ENCODE data around the gene FAM24B.
A peak's percentile ranks its signal among the peaks of the same experiment; 100 is the strongest.
"Not testable (repeated sequence)": the region's sequence is repeated elsewhere in the genome, so short reads cannot be mapped to it uniquely, and the experiment has no call there.

FAM24B gene

DNA sequence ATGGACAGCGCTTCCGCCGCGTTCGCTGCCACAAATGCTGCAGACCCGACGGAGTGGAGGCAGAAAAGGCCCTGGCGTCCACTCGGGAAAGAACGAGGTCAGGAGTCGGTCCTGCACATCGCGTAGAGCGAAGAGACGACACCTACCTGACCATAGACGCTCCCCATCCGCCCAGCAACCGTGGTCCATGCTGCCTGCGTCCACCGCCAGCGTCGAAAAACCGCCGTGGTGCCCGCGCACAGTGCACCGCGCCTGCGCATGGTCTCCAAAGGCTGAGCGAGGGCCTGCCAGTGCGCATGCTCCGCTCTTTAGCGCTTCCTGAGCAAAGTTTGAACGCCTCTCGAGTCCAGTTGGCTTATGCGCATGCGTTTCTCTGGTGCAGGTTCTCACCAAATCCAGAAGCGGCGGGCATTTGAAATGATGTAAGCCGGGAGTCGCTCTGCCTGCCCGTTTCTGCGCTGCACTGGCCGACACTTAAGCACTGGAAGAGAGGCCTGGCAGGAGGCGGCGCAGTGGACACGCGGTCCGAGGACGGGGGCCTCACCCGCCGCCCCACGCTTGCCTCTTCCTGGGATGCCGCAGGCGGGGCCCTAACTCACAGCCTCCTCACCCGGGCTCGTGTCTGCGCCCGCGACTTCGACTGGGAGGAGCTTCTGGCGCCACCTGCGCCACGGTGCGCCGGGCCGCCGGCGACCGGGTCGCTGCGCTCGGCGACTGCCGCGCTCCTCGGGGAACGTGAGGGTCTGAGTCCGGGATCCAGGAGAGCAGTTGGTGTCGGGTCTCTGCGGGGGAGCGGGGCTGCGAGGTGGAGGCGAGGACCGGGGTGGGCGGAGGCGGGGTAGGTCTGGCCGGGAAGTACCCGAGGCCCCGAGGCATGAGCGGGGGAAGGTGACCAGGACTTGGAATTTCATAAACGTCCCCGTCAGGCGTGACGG lies at the start of gene FAM24B:
Gene FAM24B, minus strand, starts transcription at position 243 of the 935 bp plus-strand sequence. CDS start 29,066 bp downstream, outside the sequence.
- Histone ChIP-seq H3K36me3 (replicated peaks; ENCODE audit: low read depth, low read length) (peaks cover 27% of the 10 kb centered on the region), H4K20me1 (ENCODE audit: insufficient read depth, low read length) (peaks cover 2% of the 10 kb centered on the region; the same call in 1 of the 2 replicates), H3K4me2 (ENCODE audit: low read length) (peak within 1 kb of the TSS; percentile 94), H3K9me3 (ENCODE audit: insufficient read depth, low read length) (no peaks in the 10 kb centered on the region), H3K27ac (ENCODE audit: low read length) (peak within 1 kb of the TSS; percentile 67), H3K27me3 (ENCODE audit: low read depth, low read length) (no peaks in the 10 kb centered on the region), H3K9ac (ENCODE audit: low read length) (peak within 1 kb of the TSS; percentile 95), H3K4me1 (ENCODE audit: low read length) (peaks cover 11% of the 10 kb centered on the region), H2AFZ (ENCODE audit: low read depth, low read length) (peak within 1 kb of the TSS; percentile 88), H3K4me3 (ENCODE audit: low read length) (peak within 1 kb of the TSS; percentile 100), H3K79me2 (ENCODE audit: low read length) (peaks cover 54% of the 10 kb centered on the region)
- TF ChIP-seq, protein P1, sequence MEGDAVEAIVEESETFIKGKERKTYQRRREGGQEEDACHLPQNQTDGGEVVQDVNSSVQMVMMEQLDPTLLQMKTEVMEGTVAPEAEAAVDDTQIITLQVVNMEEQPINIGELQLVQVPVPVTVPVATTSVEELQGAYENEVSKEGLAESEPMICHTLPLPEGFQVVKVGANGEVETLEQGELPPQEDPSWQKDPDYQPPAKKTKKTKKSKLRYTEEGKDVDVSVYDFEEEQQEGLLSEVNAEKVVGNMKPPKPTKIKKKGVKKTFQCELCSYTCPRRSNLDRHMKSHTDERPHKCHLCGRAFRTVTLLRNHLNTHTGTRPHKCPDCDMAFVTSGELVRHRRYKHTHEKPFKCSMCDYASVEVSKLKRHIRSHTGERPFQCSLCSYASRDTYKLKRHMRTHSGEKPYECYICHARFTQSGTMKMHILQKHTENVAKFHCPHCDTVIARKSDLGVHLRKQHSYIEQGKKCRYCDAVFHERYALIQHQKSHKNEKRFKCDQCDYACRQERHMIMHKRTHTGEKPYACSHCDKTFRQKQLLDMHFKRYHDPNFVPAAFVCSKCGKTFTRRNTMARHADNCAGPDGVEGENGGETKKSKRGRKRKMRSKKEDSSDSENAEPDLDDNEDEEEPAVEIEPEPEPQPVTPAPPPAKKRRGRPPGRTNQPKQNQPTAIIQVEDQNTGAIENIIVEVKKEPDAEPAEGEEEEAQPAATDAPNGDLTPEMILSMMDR (IDR thresholded peaks at IDR 0.05; ENCODE audit: low read depth, low read length) = no peak
- TF ChIP-seq EZH2phosphoT487 (IDR thresholded peaks at IDR 0.05; ENCODE audit: low read depth) = no peak

DNA sequence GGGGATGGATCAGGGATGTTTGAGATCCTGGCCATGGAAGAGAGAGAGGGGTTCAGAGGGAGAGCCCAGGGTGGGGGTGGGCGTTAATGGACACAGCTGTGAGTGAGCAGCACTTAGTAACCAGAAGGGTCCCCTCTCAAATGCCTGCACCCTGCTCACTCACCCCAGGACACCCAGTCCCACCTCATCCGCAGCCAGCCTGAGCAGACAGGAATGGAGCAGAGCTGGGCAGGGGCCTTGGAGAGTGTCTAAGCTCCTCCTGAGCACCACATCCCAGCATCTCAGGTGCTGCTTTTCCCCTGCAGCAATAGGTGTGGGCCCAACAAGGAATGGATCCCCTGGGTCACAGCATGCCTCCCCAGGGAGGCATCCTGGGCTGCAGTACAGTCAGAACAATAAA lies 36.3 kb upstream of the FAM24B start:
- Histone ChIP-seq H3K9ac (ENCODE audit: low read length) (no peak overlapping the region), H3K27me3 (ENCODE audit: low read depth, low read length) (no peaks in the 10 kb centered on the region), H3K4me2 (ENCODE audit: low read length) (no peak overlapping the region), H4K20me1 (ENCODE audit: insufficient read depth, low read length) (no peaks in the 10 kb centered on the region), H3K27ac (ENCODE audit: low read length) (no peak overlapping the region), H2AFZ (ENCODE audit: low read depth, low read length) (no peak overlapping the region), H3K79me2 (ENCODE audit: low read length) (no peaks in the 10 kb centered on the region), H3K36me3 (replicated peaks; ENCODE audit: low read depth, low read length) (no peaks in the 10 kb centered on the region), H3K4me1 (ENCODE audit: low read length) (no peaks in the 10 kb centered on the region), H3K4me3 (ENCODE audit: low read length) (no peak overlapping the region), H3K9me3 (ENCODE audit: insufficient read depth, low read length) (no peaks in the 10 kb centered on the region)
- TF ChIP-seq, protein P1 (IDR thresholded peaks at IDR 0.05; ENCODE audit: low read depth, low read length) = no peak
- no peak for TF ChIP-seq EZH2phosphoT487 (IDR thresholded peaks at IDR 0.05; ENCODE audit: low read depth)

DNA sequence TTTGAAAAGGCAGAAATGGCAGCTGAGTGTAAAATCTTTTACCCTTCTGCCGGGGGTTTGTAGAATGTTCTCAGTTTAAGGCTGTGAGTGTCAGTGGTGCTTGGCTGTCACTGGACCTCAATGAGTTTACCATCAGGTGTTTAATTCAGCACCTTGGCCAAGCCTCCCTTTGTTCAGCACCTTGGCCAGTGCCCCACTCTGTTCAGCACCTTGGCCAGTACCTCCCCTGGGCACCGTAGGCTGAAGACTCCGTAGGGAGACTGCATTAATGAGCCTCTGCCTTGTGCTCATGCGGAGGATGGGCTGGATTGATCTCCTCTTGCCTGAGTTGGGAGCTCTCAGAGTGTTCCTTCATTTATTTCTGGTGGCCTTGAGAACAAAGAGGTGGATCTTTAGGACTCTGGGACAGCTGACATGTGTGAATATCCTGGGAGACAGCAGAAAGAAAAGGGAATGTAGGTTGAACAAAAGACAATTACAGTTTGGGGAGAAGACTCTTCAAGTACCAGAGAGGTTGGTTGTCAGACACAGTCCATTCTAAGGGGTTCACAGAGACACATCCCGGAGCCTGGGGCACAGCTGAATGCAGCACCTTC lies 32.6 kb upstream of the FAM24B start:
- TF ChIP-seq EZH2phosphoT487 (IDR thresholded peaks at IDR 0.05; ENCODE audit: low read depth) = no peak
- Histone ChIP-seq H3K4me3 (ENCODE audit: low read length) (no peak overlapping the region), H3K4me2 (ENCODE audit: low read length) (no peak overlapping the region), H3K27me3 (ENCODE audit: low read depth, low read length) (no peaks in the 10 kb centered on the region), H3K36me3 (replicated peaks; ENCODE audit: low read depth, low read length) (no peaks in the 10 kb centered on the region), H4K20me1 (ENCODE audit: insufficient read depth, low read length) (no peaks in the 10 kb centered on the region), H3K9me3 (ENCODE audit: insufficient read depth, low read length) (no peaks in the 10 kb centered on the region), H3K79me2 (ENCODE audit: low read length) (no peaks in the 10 kb centered on the region), H2AFZ (ENCODE audit: low read depth, low read length) (no peak overlapping the region), H3K4me1 (ENCODE audit: low read length) (no peaks in the 10 kb centered on the region), H3K9ac (ENCODE audit: low read length) (no peak overlapping the region), H3K27ac (ENCODE audit: low read length) (no peak overlapping the region)

DNA sequence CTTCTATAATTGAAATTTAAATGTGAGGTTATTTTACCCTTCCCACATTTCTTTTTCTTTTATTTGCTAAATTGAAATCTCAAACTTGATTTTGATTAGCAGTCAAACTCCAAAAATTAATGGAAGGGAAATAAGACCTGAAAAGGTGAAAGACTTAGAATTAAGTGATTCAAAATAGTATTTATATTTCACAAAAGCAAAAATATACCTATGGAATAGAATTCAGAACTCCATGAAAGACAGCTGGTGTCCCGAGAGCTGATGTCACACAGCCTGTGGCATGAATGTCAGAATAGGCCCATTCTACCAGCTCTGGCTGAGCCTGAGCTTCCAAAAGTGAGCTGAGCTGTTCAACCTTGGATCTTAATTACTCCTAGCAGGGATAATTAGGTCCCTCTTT lies 30.9 kb upstream of the FAM24B start, which contains the start of gene FAM24A:
Gene FAM24A, plus strand, starts transcription at position 301 of the 400 bp plus-strand sequence. CDS start 1,025 bp downstream, outside the sequence.
- no peaks in the 10 kb centered on the region for H3K4me1 ChIP-seq (ENCODE audit: low read length)
- H3K27ac ChIP-seq (ENCODE audit: low read length) = no peak within 1 kb of the TSS
- no peaks in the 10 kb centered on the region for H4K20me1 ChIP-seq (ENCODE audit: insufficient read depth, low read length)
- H3K9me3 ChIP-seq (ENCODE audit: insufficient read depth, low read length) = no peaks in the 10 kb centered on the region
- no peak for TF ChIP-seq EZH2phosphoT487 (IDR thresholded peaks at IDR 0.05; ENCODE audit: low read depth)
- TF ChIP-seq, protein P1 (IDR thresholded peaks at IDR 0.05; ENCODE audit: low read depth, low read length) = no peak
- H3K4me2 ChIP-seq (ENCODE audit: low read length) = no peak within 1 kb of the TSS
- no peaks in the 10 kb centered on the region for H3K36me3 ChIP-seq (replicated peaks; ENCODE audit: low read depth, low read length)
- H3K27me3 ChIP-seq (ENCODE audit: low read depth, low read length) = no peaks in the 10 kb centered on the region
- H2AFZ ChIP-seq (ENCODE audit: low read depth, low read length) = no peak within 1 kb of the TSS
- H3K9ac ChIP-seq (ENCODE audit: low read length) = no peak within 1 kb of the TSS
- no peak within 1 kb of the TSS for H3K4me3 ChIP-seq (ENCODE audit: low read length)
- H3K79me2 ChIP-seq (ENCODE audit: low read length) = no peaks in the 10 kb centered on the region

DNA sequence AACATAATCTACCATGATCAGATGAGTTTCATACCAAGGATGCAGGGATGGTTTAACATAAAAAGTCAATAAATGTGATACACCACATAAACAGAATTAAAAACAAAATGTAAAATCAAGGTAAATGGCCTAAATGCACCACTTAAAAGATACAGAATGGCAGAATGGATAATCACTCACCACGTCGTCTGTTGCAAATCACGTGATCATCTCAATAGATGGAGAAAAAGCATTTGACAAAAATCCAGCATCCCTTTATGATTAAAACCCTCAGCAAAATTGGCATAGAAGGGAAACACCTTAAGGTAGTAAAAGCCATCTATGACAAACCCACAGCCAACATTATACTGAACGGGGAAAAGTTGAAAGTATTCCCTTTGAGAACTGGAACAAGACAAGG lies 24.5 kb upstream of the FAM24B start:
- not testable (repeated sequence) for H3K9me3 ChIP-seq (ENCODE audit: insufficient read depth, low read length); H3K27ac ChIP-seq (ENCODE audit: low read length); H3K36me3 ChIP-seq (replicated peaks; ENCODE audit: low read depth, low read length); H2AFZ ChIP-seq (ENCODE audit: low read depth, low read length); H3K9ac ChIP-seq (ENCODE audit: low read length); H3K4me2 ChIP-seq (ENCODE audit: low read length); H3K4me1 ChIP-seq (ENCODE audit: low read length); H3K4me3 ChIP-seq (ENCODE audit: low read length); H3K79me2 ChIP-seq (ENCODE audit: low read length); H3K27me3 ChIP-seq (ENCODE audit: low read depth, low read length); H4K20me1 ChIP-seq (ENCODE audit: insufficient read depth, low read length)
